NCI-H526 (cell line): ENCODE measurements around the gene RGP1.

Experiments
- DNase-seq, 2 experiments: peaks; one replicate each; lab custom pipeline; 2025; lab: John Stamatoyannopoulos, UW

Gene RGP1

GRCh38 chr9:35719546-35719945 lies 29.5 kb upstream of the RGP1 start:
- no peak for DNase-seq

- no peak for DNase-seq
Observed at GRCh38 chr9:35723426-35723825, 25.7 kb upstream of the RGP1 start.

GRCh38 chr9:35723908-35724307 lies 25.2 kb upstream of the RGP1 start:
- no peak for DNase-seq

- DNase-seq: no peak
Observed at GRCh38 chr9:35725362-35725761, 23.7 kb upstream of the RGP1 start.

GRCh38 chr9:35726931-35727330 lies 22.2 kb upstream of the RGP1 start:
- DNase-seq: peak in 1 of 2 experiments; percentile 16

- no peak for DNase-seq
Observed at GRCh38 chr9:35727676-35728040, 21.4 kb upstream of the RGP1 start.

- DNase-seq: no peak
Observed at GRCh38 chr9:35728041-35728971, 20.8 kb upstream of the RGP1 start.

GRCh38 chr9:35729101-35729500 lies 20.0 kb upstream of the RGP1 start:
- no peak for DNase-seq

GRCh38 chr9:35729700-35730485 lies 19.2 kb upstream of the RGP1 start:
- DNase-seq: peak; percentile 39 to 62

GRCh38 chr9:35730486-35730854 lies 18.6 kb upstream of the RGP1 start:
- no peak for DNase-seq

- peak in 1 of 2 experiments; percentile 62 for DNase-seq
Observed at GRCh38 chr9:35731415-35732184, 17.5 kb upstream of the RGP1 start.

- peak; percentile 97 to 99 for DNase-seq
Observed at GRCh38 chr9:35732185-35732799, 16.8 kb upstream of the RGP1 start, which contains the start of the genes CREB3 and TLN1. CREB3 (plus strand) TSS chr9:35732666; CDS start chr9:35732773, 107 bp downstream. TLN1 (minus strand) TSS chr9:35732195; CDS start chr9:35725694, 6,501 bp downstream.

- peak; percentile 59 to 70 for DNase-seq
Observed at GRCh38 chr9:35732800-35733541, 16.1 kb upstream of the RGP1 start.

- no peak for DNase-seq
Observed at GRCh38 chr9:35734096-35734495, 15.0 kb upstream of the RGP1 start.

GRCh38 chr9:35736201-35736633 lies 12.9 kb upstream of the RGP1 start:
- DNase-seq: peak; percentile 57 to 70

GRCh38 chr9:35737143-35737542 lies 11.9 kb upstream of the RGP1 start:
- no peak for DNase-seq

GRCh38 chr9:35738186-35738585 lies 10.9 kb upstream of the RGP1 start:
- no peak for DNase-seq

GRCh38 chr9:35738924-35739323 lies 10.2 kb upstream of the RGP1 start:
- DNase-seq: no peak

GRCh38 chr9:35740243-35740642 lies 8.8 kb upstream of the RGP1 start:
- DNase-seq: no peak

GRCh38 chr9:35741740-35742139 lies 7.3 kb upstream of the RGP1 start:
- DNase-seq: no peak

GRCh38 chr9:35743452-35743851 lies 5.6 kb upstream of the RGP1 start:
- DNase-seq: no peak
